Heart left ventricle (tissue), 13 donors: ENCODE data around the gene XRCC5.

Experiments used
- CTCF ChIP-seq, 12 donors: fragments of 200-600 bp; sonication (generic) in 4 of 12; IDR thresholded peaks; one replicate each; pipeline versions ENCODE4 v1.5.0 to v1.8.0; 2018 to 2022; ENCODE audit warnings: antibody characterized with exemption in 12 of 12, mild to moderate bottlenecking in 5 of 12
- POLR2A ChIP-seq, 2 donors: fragments of 450-650 bp; IDR thresholded peaks; one replicate each; pipeline ENCODE4 v1.6.1; 2017; ENCODE audit warnings: antibody characterized with exemption in 2 of 2, mild to moderate bottlenecking in 2 of 2, moderate library complexity in 2 of 2
- donor health status: ischemic (EF 13 %, LVEDD 7.1; RV severe dilation, severe dysfunction).
- donor health status: DM: no; HTN: yes; CAD: no.
- donor health status: DM: no; HTN: no; CAD: no.
- donor health status: ischemic (EF 25% LVEDD 6.9; RV normal size, moderate dysfunction).
- donor health status: ischemic (EF 25% LVEDD 5.7; RV mildly dilated, moderate dysfunction).
- donor health status: ischemic (EF 35%, LVEDD 5.7; RV mildly dilated, moderate dysfunction).
- donor health status: nonischemic (EF 11% LVEDD 7.7; RV severe dilation, severe dysfunction).
- donor health status: DM: yes; HTN: yes; CAD: no.
- donor health status: PGD.
- donor health status: ischemic (EF 29% LVEDD 5.4; RV normal size, mild dysfunction).
- donor health status: nonischemic (EF 23%, LVEDD 6.1; RV moderate dilation, normal function).

DNA sequence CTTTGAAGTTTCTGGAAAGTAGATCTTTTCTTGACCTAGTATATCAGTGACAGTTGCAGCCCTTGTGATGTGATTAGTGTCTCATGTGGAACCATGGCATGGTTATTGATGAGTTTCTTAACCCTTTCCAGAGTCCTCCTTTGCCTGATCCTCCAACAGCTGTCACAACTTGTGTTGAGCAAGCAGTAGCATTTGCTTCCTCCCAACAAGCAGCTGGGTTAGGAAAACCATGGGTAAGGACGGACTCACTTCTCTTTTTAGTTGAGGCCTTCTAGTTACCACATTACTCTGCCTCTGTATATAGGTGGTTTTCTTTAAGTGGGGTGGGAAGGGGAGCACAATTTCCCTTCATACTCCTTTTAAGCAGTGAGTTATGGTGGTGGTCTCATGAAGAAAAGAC, 96.3 kb downstream of the XRCC5 start:
- TF ChIP-seq CTCF (IDR thresholded peaks at IDR 0.05) (no peak), POLR2A (IDR thresholded peaks at IDR 0.05) (no peak)
